DOHH2 (cell line): Measurements from ENCODE around the gene PEAK3.

Experiments
- EZH2phosphoT487 ChIP-seq: fragments of 200-600 bp; sonication (generic); IDR thresholded peaks from 2 replicates; pipeline ENCODE4 v1.6.1; 2017; ENCODE audit warnings: borderline replicate concordance, mild to moderate bottlenecking, antibody characterized with exemption, low read length, moderate library complexity, mixed read lengths
- TF ChIP-seq, protein P1 (sequence below): fragments of 200-600 bp; sonication (generic); IDR thresholded peaks from one replicate; pipeline ENCODE4 v1.5.1; 2014; ENCODE audit warnings: antibody characterized with exemption, mild to moderate bottlenecking, low read depth, low read length; ENCODE audit not compliant: poor library complexity, severe bottlenecking

DNA sequence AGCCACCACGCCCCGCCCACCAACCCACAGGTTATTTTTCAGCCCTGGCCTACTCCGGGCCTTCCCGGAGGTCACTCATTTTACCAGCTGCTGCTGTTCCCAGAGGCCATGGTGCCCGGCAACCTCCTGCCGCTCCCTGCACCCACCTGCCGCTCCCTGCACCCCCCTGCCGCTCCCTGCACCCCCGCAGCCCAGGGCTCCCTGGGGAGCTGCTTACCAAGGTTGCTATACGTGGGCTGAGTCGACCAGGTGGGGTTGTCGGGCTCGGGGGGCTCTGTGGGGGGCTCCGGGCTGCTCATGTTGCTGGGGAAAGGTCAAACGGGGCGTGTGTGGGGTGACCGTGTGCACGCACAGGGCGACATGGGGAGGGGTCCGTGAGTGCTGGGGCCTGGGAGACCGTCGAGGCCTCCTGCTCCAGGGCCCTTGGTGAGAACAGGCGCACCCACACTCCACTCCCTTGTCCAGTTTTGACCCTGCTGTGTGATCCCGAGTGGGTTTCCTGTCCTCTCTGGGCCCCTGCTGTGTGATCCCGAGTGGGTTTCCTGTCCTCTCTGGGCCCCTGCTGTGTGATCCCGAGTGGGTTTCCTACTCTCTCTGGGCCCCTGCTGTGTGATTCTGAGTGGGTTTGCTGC lies 1.2 kb downstream of the PEAK3 start:
- TF ChIP-seq, protein P1, sequence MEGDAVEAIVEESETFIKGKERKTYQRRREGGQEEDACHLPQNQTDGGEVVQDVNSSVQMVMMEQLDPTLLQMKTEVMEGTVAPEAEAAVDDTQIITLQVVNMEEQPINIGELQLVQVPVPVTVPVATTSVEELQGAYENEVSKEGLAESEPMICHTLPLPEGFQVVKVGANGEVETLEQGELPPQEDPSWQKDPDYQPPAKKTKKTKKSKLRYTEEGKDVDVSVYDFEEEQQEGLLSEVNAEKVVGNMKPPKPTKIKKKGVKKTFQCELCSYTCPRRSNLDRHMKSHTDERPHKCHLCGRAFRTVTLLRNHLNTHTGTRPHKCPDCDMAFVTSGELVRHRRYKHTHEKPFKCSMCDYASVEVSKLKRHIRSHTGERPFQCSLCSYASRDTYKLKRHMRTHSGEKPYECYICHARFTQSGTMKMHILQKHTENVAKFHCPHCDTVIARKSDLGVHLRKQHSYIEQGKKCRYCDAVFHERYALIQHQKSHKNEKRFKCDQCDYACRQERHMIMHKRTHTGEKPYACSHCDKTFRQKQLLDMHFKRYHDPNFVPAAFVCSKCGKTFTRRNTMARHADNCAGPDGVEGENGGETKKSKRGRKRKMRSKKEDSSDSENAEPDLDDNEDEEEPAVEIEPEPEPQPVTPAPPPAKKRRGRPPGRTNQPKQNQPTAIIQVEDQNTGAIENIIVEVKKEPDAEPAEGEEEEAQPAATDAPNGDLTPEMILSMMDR: no peak
- no peak for TF ChIP-seq EZH2phosphoT487
